Activated T-cell treated with anti-CD3 and anti-CD28 coated beads, Interleukin-2, amount 50 U/mL, for 24 hours (primary cell): ENCODE results near the gene RTKN.

ENCODE experiments used
- DNase-seq: peaks from one replicate; pipeline ENCODE4 v3.0.0-alpha.2; 2020
- H3K27ac Mint-ChIP-seq: 2 replicates; pipeline ENCODE4 v1.8.0; 2020; ENCODE audit warnings: mild to moderate bottlenecking, mixed read lengths
- H3K27me3 Mint-ChIP-seq: 2 replicates; pipeline ENCODE4 v1.8.0; 2020; ENCODE audit warnings: mixed read lengths
- H3K36me3 Mint-ChIP-seq: 2 replicates; pipeline ENCODE4 v1.8.0; 2020; ENCODE audit warnings: low read depth, mixed read lengths
- H3K4me1 Mint-ChIP-seq: 2 replicates; pipeline ENCODE4 v1.8.0; 2020; ENCODE audit warnings: low read depth, mixed read lengths
- H3K4me3 Mint-ChIP-seq: 2 replicates; pipeline ENCODE4 v1.8.0; 2020; ENCODE audit warnings: mild to moderate bottlenecking, moderate library complexity, mixed read lengths
- H3K9me3 Mint-ChIP-seq: 2 replicates; pipeline ENCODE4 v1.8.0; 2020; ENCODE audit warnings: mixed read lengths

Gene RTKN

GRCh38 chr2:74399785-74400184 lies 42.0 kb downstream of the RTKN start:
- no peak overlapping the region for H3K27ac Mint-ChIP-seq

GRCh38 chr2:74396149-74396548 lies 45.6 kb downstream of the RTKN start:
- no peaks in the 10 kb centered on the region for H3K9me3 Mint-ChIP-seq
- H3K27ac Mint-ChIP-seq: no peak overlapping the region
- peaks cover 5% of the 10 kb centered on the region for H3K36me3 Mint-ChIP-seq
- H3K4me3 Mint-ChIP-seq: no peak overlapping the region
- peaks cover 5% of the 10 kb centered on the region for H3K4me1 Mint-ChIP-seq
- no peak for DNase-seq
- peaks cover 5% of the 10 kb centered on the region for H3K27me3 Mint-ChIP-seq

More at GRCh38 chr2:74399785-74400184, 42.0 kb downstream of the RTKN start:
- Mint-ChIP-seq H3K27me3 (peaks cover 4% of the 10 kb centered on the region), H3K4me1 (no peaks in the 10 kb centered on the region), H3K9me3 (no peaks in the 10 kb centered on the region), H3K36me3 (no peaks in the 10 kb centered on the region), H3K4me3 (no peak overlapping the region)
- DNase-seq: no peak

DNA sequence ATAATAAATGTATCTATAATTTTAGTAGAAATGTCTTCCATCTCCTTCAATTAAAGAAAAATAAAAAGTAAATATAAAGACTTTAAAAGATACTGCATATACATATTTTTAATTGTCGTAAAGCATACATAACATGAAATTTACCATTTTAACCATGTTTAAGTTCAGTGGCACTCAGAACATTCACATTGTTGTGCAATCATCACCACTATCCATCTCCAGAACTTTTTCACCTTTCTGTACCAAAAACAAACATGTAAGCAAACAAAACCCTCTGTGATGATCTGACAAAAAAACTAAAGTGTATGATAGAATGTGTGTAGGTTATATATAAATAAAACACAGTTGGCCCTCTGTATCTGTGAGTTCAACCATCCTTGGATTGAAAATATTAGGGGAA lies 48.2 kb downstream of the RTKN start:
- H3K36me3 Mint-ChIP-seq: peaks cover 6% of the 10 kb centered on the region
- peaks cover 5% of the 10 kb centered on the region for H3K27me3 Mint-ChIP-seq
- H3K4me3 Mint-ChIP-seq: no peak overlapping the region
- no peak for DNase-seq
- no peak overlapping the region for H3K27ac Mint-ChIP-seq
- peaks cover 7% of the 10 kb centered on the region for H3K4me1 Mint-ChIP-seq
- no peaks in the 10 kb centered on the region for H3K9me3 Mint-ChIP-seq

DNA sequence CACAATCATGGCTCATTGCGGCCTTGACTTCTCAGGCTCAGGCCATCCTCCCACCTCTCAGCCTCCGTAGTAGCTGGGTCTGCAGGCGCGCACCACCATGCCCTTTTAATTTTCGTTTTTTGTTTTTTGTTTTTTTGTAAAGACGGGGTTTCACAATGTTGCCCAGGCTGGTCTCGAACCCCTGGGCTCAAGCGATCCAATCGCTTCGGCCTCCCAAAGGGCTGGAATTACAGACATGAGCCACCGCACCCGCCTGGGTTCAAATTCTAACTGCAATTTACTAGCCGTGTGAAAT lies 49.3 kb downstream of the RTKN start:
- no peak overlapping the region for H3K4me3 Mint-ChIP-seq

DNA sequence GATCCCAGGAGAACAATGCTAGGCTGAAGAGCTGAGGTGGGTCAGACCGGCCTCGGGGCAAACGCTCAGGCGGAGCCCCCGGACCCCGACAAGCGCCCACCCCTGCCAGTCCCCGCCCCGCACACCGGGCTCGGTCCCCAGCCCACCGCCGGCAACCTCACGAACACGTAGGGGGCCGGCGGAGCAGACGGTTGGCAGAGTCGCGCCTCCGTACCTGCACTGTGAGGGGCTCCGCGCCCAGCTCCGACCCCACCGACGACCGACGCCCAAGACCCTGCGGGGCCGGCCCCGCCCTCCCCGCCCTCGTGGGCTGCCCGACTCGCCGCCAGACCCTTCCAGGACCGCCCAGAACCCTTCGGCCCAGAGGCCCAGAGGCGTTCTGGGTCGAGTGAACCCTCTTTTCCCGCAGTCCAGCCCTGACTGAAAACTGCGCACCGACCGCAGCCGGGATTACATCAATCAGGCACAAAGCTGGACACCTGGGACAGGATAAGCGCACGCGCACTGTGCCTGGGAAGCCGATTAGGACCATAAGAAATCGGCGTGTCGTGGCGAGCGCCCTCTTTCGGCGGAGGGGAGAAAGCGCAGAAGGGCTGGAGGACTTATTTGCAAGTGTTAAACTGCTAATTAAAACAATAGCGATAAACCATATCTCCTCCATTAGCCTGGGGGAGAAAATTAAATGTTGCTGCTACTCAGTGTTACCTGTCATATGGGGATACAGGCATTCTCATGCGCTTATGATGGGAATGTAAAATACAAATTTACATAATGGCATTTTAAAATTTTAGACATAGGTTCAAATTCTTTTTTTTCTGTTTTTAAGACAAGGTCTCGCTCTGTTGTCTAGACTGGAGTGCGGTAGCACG lies 49.9 kb downstream of the RTKN start:
- H3K27me3 Mint-ChIP-seq: peaks cover 5% of the 10 kb centered on the region
- peaks cover 6% of the 10 kb centered on the region for H3K36me3 Mint-ChIP-seq
- peak overlapping the region; percentile 100 for H3K27ac Mint-ChIP-seq
- H3K9me3 Mint-ChIP-seq: no peaks in the 10 kb centered on the region
- H3K4me3 Mint-ChIP-seq: no peak overlapping the region
- peaks cover 7% of the 10 kb centered on the region for H3K4me1 Mint-ChIP-seq
- peak; percentile 98 for DNase-seq

More for the DNA sequence above, 49.3 kb downstream of the RTKN start:
- Mint-ChIP-seq H3K27ac (peak overlapping the region; percentile 19), H3K9me3 (no peaks in the 10 kb centered on the region), H3K36me3 (peaks cover 6% of the 10 kb centered on the region), H3K27me3 (peaks cover 5% of the 10 kb centered on the region), H3K4me1 (peaks cover 7% of the 10 kb centered on the region)
- no peak for DNase-seq

DNA sequence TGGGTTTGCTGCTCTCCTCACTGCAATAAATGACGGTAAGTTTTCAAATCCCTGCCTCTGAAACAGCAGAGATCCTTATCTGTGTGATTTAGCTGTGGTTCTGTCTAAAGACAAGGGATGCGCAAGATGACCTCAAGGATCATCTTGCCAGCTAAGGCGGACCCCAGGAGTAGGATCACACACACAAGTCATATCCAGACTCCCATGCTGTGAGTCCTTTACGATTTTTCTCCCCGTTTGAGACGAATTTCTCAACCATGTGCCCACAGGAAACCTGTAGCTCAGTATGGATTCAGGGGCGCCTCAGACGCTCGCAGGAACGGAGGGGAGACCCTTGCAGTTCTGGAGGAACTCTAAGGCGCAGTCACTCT lies 50.5 kb downstream of the RTKN start:
- H3K4me3 Mint-ChIP-seq: no peak overlapping the region
- DNase-seq: no peak
- H3K27me3 Mint-ChIP-seq: peaks cover 5% of the 10 kb centered on the region
- H3K9me3 Mint-ChIP-seq: no peaks in the 10 kb centered on the region
- H3K27ac Mint-ChIP-seq: peak overlapping the region; percentile 100
- H3K36me3 Mint-ChIP-seq: peaks cover 6% of the 10 kb centered on the region
- H3K4me1 Mint-ChIP-seq: peaks cover 7% of the 10 kb centered on the region

- Mint-ChIP-seq H3K27ac (no peak overlapping the region), H3K4me1 (peaks cover 7% of the 10 kb centered on the region)
Observed at GRCh38 chr2:74390606-74391005, 51.1 kb downstream of the RTKN start.

DNA sequence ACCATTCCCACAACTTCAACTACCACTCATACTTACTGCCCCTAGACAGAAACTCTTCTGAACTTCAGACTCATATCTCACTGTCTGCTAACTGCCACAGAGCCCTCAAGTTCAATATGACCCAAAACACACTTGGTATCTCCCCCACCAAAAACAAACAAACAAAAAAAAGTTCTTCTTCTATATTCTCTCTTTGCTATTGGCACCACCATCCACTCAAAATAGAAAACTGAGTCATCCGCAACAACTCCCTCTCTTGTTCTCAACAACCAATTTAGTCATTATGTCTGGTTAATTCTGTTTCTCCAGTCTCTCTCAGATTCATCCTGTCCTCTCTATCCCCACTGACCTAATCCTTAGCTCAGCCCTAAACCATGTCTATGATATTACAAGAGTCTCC lies 54.4 kb downstream of the RTKN start:
- Mint-ChIP-seq H3K27ac (no peak overlapping the region), H3K9me3 (no peaks in the 10 kb centered on the region), H3K4me3 (no peak overlapping the region), H3K27me3 (no peaks in the 10 kb centered on the region), H3K4me1 (peaks cover 6% of the 10 kb centered on the region), H3K36me3 (peaks cover 6% of the 10 kb centered on the region)
- DNase-seq: no peak

More at GRCh38 chr2:74390606-74391005, 51.1 kb downstream of the RTKN start:
- Mint-ChIP-seq H3K9me3 (no peaks in the 10 kb centered on the region), H3K36me3 (peaks cover 6% of the 10 kb centered on the region), H3K4me3 (no peak overlapping the region), H3K27me3 (peaks cover 5% of the 10 kb centered on the region)
- DNase-seq: no peak

- no peaks in the 10 kb centered on the region for H3K9me3 Mint-ChIP-seq
- H3K4me3 Mint-ChIP-seq: no peak overlapping the region
- no peak for DNase-seq
- peaks cover 15% of the 10 kb centered on the region for H3K4me1 Mint-ChIP-seq
- no peaks in the 10 kb centered on the region for H3K27me3 Mint-ChIP-seq
- H3K36me3 Mint-ChIP-seq: peaks cover 8% of the 10 kb centered on the region
- H3K27ac Mint-ChIP-seq: no peak overlapping the region
Observed at GRCh38 chr2:74385396-74385795, 56.3 kb downstream of the RTKN start.

DNA sequence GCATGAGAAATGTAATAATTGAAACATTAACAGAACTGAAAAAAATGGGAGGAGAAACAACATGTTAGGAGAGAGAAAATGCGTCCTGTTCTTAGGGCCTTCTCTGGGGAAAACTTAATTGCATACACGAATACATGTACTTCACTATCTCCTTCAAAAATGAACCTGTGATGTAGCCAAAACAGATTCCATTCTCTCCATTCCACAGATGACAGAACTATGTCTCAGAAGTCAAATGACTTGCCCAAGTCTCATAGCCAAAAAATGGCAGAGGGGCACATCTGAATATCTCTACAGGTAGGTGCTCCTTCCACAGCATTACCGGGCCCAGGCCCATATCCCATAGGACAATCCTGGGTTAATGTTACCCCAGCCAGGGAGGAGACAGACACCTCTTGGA lies 57.7 kb downstream of the RTKN start:
- Mint-ChIP-seq H3K27ac (peak overlapping the region; percentile 10), H3K36me3 (peaks cover 8% of the 10 kb centered on the region), H3K27me3 (no peaks in the 10 kb centered on the region), H3K4me1 (peaks cover 25% of the 10 kb centered on the region), H3K4me3 (no peak overlapping the region), H3K9me3 (no peaks in the 10 kb centered on the region)
- no peak for DNase-seq

GRCh38 chr2:74383254-74383653 lies 58.5 kb downstream of the RTKN start:
- H3K4me3 Mint-ChIP-seq: no peak overlapping the region
- H3K36me3 Mint-ChIP-seq: peaks cover 14% of the 10 kb centered on the region
- H3K4me1 Mint-ChIP-seq: peaks cover 30% of the 10 kb centered on the region
- H3K27ac Mint-ChIP-seq: no peak overlapping the region
- no peak for DNase-seq
- H3K9me3 Mint-ChIP-seq: no peaks in the 10 kb centered on the region
- H3K27me3 Mint-ChIP-seq: no peaks in the 10 kb centered on the region

DNA sequence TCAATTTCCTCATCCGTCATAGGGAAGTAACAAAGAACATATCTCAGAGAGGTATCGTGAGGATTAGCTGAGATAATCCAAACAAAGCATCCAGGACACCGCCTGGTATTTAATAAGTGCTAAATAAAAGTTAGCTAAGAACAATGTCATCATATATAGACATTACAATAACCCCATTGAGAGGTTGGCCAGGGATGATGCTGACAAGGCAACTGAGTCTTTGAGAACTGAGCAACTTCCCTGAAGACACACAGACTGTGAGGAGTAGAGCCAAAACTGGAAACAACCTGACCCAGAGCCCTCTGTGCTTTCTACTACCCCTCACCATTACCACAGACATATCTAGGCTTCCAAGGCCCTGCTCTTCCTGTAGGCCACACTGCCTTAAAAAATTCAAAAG lies 60.0 kb downstream of the RTKN start:
- no peaks in the 10 kb centered on the region for H3K9me3 Mint-ChIP-seq
- no peak for DNase-seq
- H3K4me3 Mint-ChIP-seq: no peak overlapping the region
- peak overlapping the region; percentile 31 for H3K27ac Mint-ChIP-seq
- H3K36me3 Mint-ChIP-seq: peaks cover 28% of the 10 kb centered on the region
- peaks cover 30% of the 10 kb centered on the region for H3K4me1 Mint-ChIP-seq
- no peaks in the 10 kb centered on the region for H3K27me3 Mint-ChIP-seq

- H3K4me1 Mint-ChIP-seq: peaks cover 30% of the 10 kb centered on the region
Observed at GRCh38 chr2:74379851-74380789, 61.6 kb downstream of the RTKN start, which contains the start of gene DCTN1. Gene DCTN1 (minus strand): TSS chr2:74380311. CDS start chr2:74380037, 274 bp downstream.

DNA sequence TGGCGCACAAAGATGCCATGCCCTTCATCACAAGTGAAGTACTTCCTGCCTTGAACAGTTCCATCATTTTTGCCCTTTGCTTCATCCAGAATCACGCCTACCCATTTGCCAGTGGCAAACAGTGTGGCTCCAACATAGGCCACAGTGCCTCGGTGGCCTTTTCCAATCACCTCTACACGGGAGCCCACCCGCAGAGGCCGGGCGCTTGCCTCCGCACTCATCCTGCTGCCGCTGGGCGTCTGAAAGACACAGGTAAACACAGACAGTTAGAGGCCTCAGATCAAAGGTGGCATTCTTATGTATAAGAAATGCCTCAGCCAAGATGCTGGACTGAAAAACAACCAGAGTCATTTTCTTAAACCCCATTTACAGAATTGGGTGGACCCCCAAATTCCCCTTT lies 63.7 kb downstream of the RTKN start:
- H3K4me1 Mint-ChIP-seq: peaks cover 30% of the 10 kb centered on the region
- H3K9me3 Mint-ChIP-seq: no peaks in the 10 kb centered on the region
- no peak overlapping the region for H3K27ac Mint-ChIP-seq
- H3K4me3 Mint-ChIP-seq: no peak overlapping the region
- DNase-seq: no peak
- peaks cover 47% of the 10 kb centered on the region for H3K36me3 Mint-ChIP-seq
- H3K27me3 Mint-ChIP-seq: no peaks in the 10 kb centered on the region

More at GRCh38 chr2:74379851-74380789, 61.6 kb downstream of the RTKN start, which contains the start of gene DCTN1:
- Mint-ChIP-seq H3K36me3 (peaks cover 44% of the 10 kb centered on the region), H3K4me3 (peak within 1 kb of the TSS; percentile 29), H3K27ac (peak within 1 kb of the TSS; percentile 61), H3K9me3 (no peaks in the 10 kb centered on the region), H3K27me3 (no peaks in the 10 kb centered on the region)
- peak; percentile 39 for DNase-seq

- peaks cover 54% of the 10 kb centered on the region for H3K36me3 Mint-ChIP-seq
- no peaks in the 10 kb centered on the region for H3K27me3 Mint-ChIP-seq
- H3K4me3 Mint-ChIP-seq: no peak overlapping the region
- no peaks in the 10 kb centered on the region for H3K9me3 Mint-ChIP-seq
- peaks cover 19% of the 10 kb centered on the region for H3K4me1 Mint-ChIP-seq
- H3K27ac Mint-ChIP-seq: no peak overlapping the region
- no peak for DNase-seq
Observed at GRCh38 chr2:74375838-74376237, 65.9 kb downstream of the RTKN start.
